B cell (primary cell): ENCODE measurements around the gene AP4S1. TPM values are rescaled to one million over a fixed set of nuclear protein-coding genes. Genes with fewer than 3 reads are reported as not detected.

Source experiments
- ATAC-seq: fragments of 200-7000 bp; cut with Tn5 transposase; one replicate; pipeline ENCODE4 v1.10.0; 2021; ENCODE audit warnings: low read depth, mild to moderate bottlenecking, moderate number of reproducible peaks, moderate library complexity
- CTCF ChIA-PET: fragments of 350-600 bp; sonication (Branson Sonifier 250); formaldehyde crosslinking; loops from one replicate; lab custom pipeline; 2021; ENCODE audit warnings: antibody characterized with exemption, inconsistent platforms; lab: Charles Lee
- POLR2A ChIA-PET: fragments of 350-600 bp; sonication (Branson Sonifier 250); formaldehyde crosslinking; loops from one replicate; lab custom pipeline; 2021; ENCODE audit warnings: antibody characterized with exemption; lab: Charles Lee
- DNase-seq: peaks from one replicate; pipeline ENCODE4 v3.0.0; 2013
- H2AFZ ChIP-seq: 2 replicates; pipeline ENCODE4 v1.6.1; 2012; ENCODE audit warnings: mild to moderate bottlenecking, low read depth, low read length; ENCODE audit not compliant: insufficient read depth, poor library complexity, severe bottlenecking
- H3K27ac ChIP-seq, 2 donors: 1 replicate in 1 of 2; 2 replicates in 1 of 2; pipeline ENCODE4 v1.5.1; 2012 to 2013; ENCODE audit warnings: low read length in 2 of 2, mild to moderate bottlenecking in 2 of 2, moderate library complexity in 1 of 2
- H3K27me3 ChIP-seq, 4 experiments: fragments of 200-600 bp in 1 of 4; sonication (generic) in 1 of 4; replicated peaks in 1 of 4; 1 replicate in 2 of 4; 2 replicates in 2 of 4; pipeline versions ENCODE4 v1.6.1 to v1.7.0; 2013 to 2016; ENCODE audit warnings: low read length in 3 of 4, mild to moderate bottlenecking in 2 of 4, mixed read lengths in 1 of 4, moderate library complexity in 1 of 4; ENCODE audit not compliant: insufficient read depth in 4 of 4, control insufficient read depth in 3 of 4; ENCODE audit errors: control extremely low read depth in 1 of 4
- H3K36me3 ChIP-seq, 2 experiments: replicated peaks in 1 of 2; 1 replicate in 1 of 2; 2 replicates in 1 of 2; pipeline versions ENCODE4 v1.6.1 to v1.7.1; 2013; ENCODE audit warnings: low read length in 1 of 2; ENCODE audit not compliant: insufficient read depth in 2 of 2, control insufficient read depth in 1 of 2; ENCODE audit errors: control extremely low read depth in 1 of 2, extremely low read depth in 1 of 2
- H3K4me1 ChIP-seq, 2 donors: fragments of 200-600 bp in 1 of 2; sonication (generic) in 1 of 2; 1 replicate in 1 of 2; 2 replicates in 1 of 2; pipeline versions ENCODE4 v1.5.1 to v1.6.1; 2013 to 2017; ENCODE audit warnings: low read length in 2 of 2; ENCODE audit not compliant: control insufficient read depth in 2 of 2, insufficient read depth in 2 of 2
- H3K4me2 ChIP-seq: replicated peaks from 2 replicates; pipeline ENCODE3; 2012; ENCODE audit warnings: mild to moderate bottlenecking, low read depth, low read length; ENCODE audit not compliant: poor library complexity, severe bottlenecking
- H3K4me3 ChIP-seq, 5 experiments: fragments of 200-600 bp in 1 of 5; sonication (generic) in 1 of 5; 1 replicate in 3 of 5; 2 replicates in 2 of 5; pipeline versions ENCODE4 v1.5.1 to v1.7.0; 2011 to 2016; ENCODE audit warnings: low read length in 4 of 5, mild to moderate bottlenecking in 4 of 5, low read depth in 2 of 5, control low read depth in 1 of 5, moderate library complexity in 1 of 5; ENCODE audit not compliant: insufficient read depth in 1 of 5; ENCODE audit errors: control extremely low read depth in 1 of 5, extremely low read depth in 1 of 5
- H3K79me2 ChIP-seq: fragments of 200-600 bp; sonication (generic); one replicate; pipeline ENCODE4 v1.6.0; 2016; ENCODE audit warnings: low read length; ENCODE audit not compliant: control insufficient read depth, insufficient read depth
- H3K9ac ChIP-seq: fragments of 200-600 bp; sonication (generic); 2 replicates; pipeline ENCODE4 v1.6.1; 2017; ENCODE audit warnings: mild to moderate bottlenecking, low read length, moderate library complexity
- H3K9me3 ChIP-seq, 3 donors: one replicate each; pipeline versions ENCODE4 v1.6.1 to v1.7.1; 2013; ENCODE audit warnings: low read length in 2 of 3; ENCODE audit not compliant: control insufficient read depth in 2 of 3, insufficient read depth in 1 of 3; ENCODE audit errors: control extremely low read depth in 1 of 3
- H4K20me1 ChIP-seq: 2 replicates; pipeline ENCODE4 v1.6.0; 2012; ENCODE audit warnings: mild to moderate bottlenecking, low read length; ENCODE audit not compliant: insufficient read depth, control insufficient read depth, poor library complexity, severe bottlenecking
- H3K27ac Mint-ChIP-seq: one replicate; pipeline ENCODE4 v1.8.0; 2021; ENCODE audit warnings: mixed read lengths
- H3K27me3 Mint-ChIP-seq: one replicate; pipeline ENCODE4 v1.8.0; 2021; ENCODE audit warnings: mixed read lengths
- H3K4me1 Mint-ChIP-seq: one replicate; pipeline ENCODE4 v1.8.0; 2021; ENCODE audit warnings: mixed read lengths
- H3K4me3 Mint-ChIP-seq: one replicate; pipeline ENCODE4 v1.8.0; 2021; ENCODE audit warnings: mixed read lengths
- H3K9me3 Mint-ChIP-seq: one replicate; pipeline ENCODE4 v1.8.0; 2022; ENCODE audit warnings: mixed read lengths; ENCODE audit not compliant: insufficient read depth
- CTCF ChIP-seq: fragments of 200-600 bp; IDR thresholded peaks from one replicate; pipeline ENCODE4 v1.8.0; 2022; ENCODE audit warnings: antibody characterized with exemption, mild to moderate bottlenecking
- EZH2 ChIP-seq: IDR thresholded peaks from 2 replicates; pipeline ENCODE4 v1.6.1; 2012; ENCODE audit warnings: borderline replicate concordance, low read depth, mild to moderate bottlenecking, moderate library complexity, low read length; ENCODE audit not compliant: insufficient read depth, poor library complexity, severe bottlenecking
- WGBS: methylation state at CpG from one replicate; pipeline ENCODE4 v1.1.5; 2013; ENCODE audit warnings: missing lambda C conversion rate; ENCODE audit not compliant: insufficient coverage; 5-methylcytosine and 5-hydroxymethylcytosine counted together
- intact Hi-C: fragments of 100-400 bp; cut with micrococcal nuclease; formaldehyde crosslinking; loops from one replicate; pipeline ENCODE4 v1.10.0; 2022
- polyA plus RNA-seq: library from polyadenylated mRNA; depleted of rRNA; stranded (reverse); fragments of >200 nt; gene quantifications from 2 replicates; pipeline ENCODE4 v1.2.3, GENCODE V29; 2012
- total RNA-seq, 2 donors: library from RNA; stranded (reverse); fragments of 120-200 nt in 1 of 2; gene quantifications; 1 replicate in 1 of 2; 2 replicates in 1 of 2; pipeline versions ENCODE4 v1.2.3 to v1.2.4, GENCODE V29; 2013 to 2022

Gene AP4S1
- total and polyA plus RNA-seq, 2 donors (not counting 1 experiment from before 2014, with no cell fraction given) = 3.4 to 15.9 TPM

DNA sequence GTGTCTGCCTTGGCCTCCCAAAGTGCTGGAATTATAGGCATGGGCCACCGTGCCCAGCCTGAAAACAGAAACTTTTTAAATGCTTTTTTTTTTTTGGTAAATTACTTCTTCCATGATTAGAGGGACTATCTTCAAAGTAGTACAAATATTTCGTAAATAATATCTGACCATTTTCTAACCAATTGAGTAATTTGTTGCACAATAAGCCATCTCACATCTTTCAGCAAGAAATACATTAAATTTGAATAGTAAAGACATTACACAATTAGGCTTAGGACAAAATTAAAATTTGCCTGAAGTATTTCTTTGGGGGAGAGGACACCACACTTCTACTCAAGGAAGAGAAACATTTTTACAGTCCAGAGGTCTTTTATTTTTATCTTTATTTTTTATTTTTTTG lies 85.4 kb downstream of the AP4S1 start:
- Histone ChIP-seq H3K36me3 (peaks cover 18 to 91% of the 10 kb centered on the region in 2 experiments), H3K9me3 (no peaks in the 10 kb centered on the region), H3K4me1 (no peaks in the 10 kb centered on the region), H3K79me2 (no peaks in the 10 kb centered on the region), H3K27me3 (no peaks in the 10 kb centered on the region), H3K9ac (no peak overlapping the region), H4K20me1 (no peaks in the 10 kb centered on the region), H3K4me2 (no peak overlapping the region), H3K27ac (no peak overlapping the region), H3K4me3 (no peak overlapping the region), H2AFZ (no peak overlapping the region)
- ChIA-PET CTCF (interaction anchor here (0.7 kb wide), 1 partner anchor 26 kb away, joined by 4 read pairs; no protein-coding TSS in a partner anchor), POLR2A (no interaction called here)
- ATAC-seq (no peak), DNase-seq (no peak)
- TF ChIP-seq CTCF (no peak), EZH2 (no peak)
- intact Hi-C loops = loop anchor here (10.0 kb wide), 1 partner anchor 54 kb away; no protein-coding TSS in a partner anchor
- no peak overlapping the region for H3K4me3 Mint-ChIP-seq
- no peaks in the 10 kb centered on the region for H3K27me3 Mint-ChIP-seq
- no peak overlapping the region for H3K27ac Mint-ChIP-seq
- no peaks in the 10 kb centered on the region for H3K9me3 Mint-ChIP-seq
- WGBS = 100% methylated on average over 1 of the region's 2 CpGs
- no peaks in the 10 kb centered on the region for H3K4me1 Mint-ChIP-seq

- ATAC-seq (no peak), DNase-seq (no peak)
- Histone ChIP-seq H3K9me3 (no peaks in the 10 kb centered on the region), H3K9ac (no peak overlapping the region), H3K27ac (no peak overlapping the region), H3K79me2 (no peaks in the 10 kb centered on the region), H3K36me3 (peaks cover 11 to 89% of the 10 kb centered on the region in 2 experiments), H4K20me1 (no peaks in the 10 kb centered on the region), H3K4me2 (no peak overlapping the region), H3K4me3 (no peak overlapping the region), H3K27me3 (no peaks in the 10 kb centered on the region), H2AFZ (no peak overlapping the region), H3K4me1 (no peaks in the 10 kb centered on the region)
- H3K4me3 Mint-ChIP-seq = no peak overlapping the region
- H3K9me3 Mint-ChIP-seq = no peaks in the 10 kb centered on the region
- 64% methylated on average over 2 of the region's 3 CpGs for WGBS
- H3K27me3 Mint-ChIP-seq = no peaks in the 10 kb centered on the region
- no peaks in the 10 kb centered on the region for H3K4me1 Mint-ChIP-seq
- no peak overlapping the region for H3K27ac Mint-ChIP-seq
- ChIA-PET POLR2A (no interaction called here), CTCF (interaction anchor here (1.0 kb wide), 1 partner anchor 133 kb away, joined by 3 read pairs; no protein-coding TSS in a partner anchor)
- TF ChIP-seq CTCF (no peak), EZH2 (no peak)
- intact Hi-C loops = loop anchor here (10.0 kb wide), 1 partner anchor 51 kb away; no protein-coding TSS in a partner anchor
Measured at GRCh38 chr14:31113794-31114193, 88.3 kb downstream of the AP4S1 start.
